ENCODE data around the gene ZNF385B.

DNA sequence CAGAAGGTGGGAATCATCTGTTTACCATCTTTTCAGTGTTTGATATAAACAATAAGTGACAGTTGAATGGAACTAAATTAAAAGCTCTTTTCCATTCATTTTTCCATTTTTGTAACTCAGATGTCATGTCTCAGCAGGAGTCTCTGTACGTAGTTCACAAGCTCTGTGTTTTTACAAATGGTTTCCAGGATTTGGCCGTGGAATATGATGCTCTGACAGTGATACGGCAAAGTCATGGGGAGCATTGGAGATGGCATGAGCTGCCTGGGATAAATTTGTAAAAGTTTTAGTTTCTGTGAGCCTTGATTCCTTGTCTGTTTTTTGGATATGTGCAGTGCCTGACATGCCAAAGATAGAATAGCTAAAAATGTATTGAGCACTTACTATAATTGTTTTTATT is 428.7 kb downstream of the ZNF385B start:
- TF ChIP-seq, protein P1, sequence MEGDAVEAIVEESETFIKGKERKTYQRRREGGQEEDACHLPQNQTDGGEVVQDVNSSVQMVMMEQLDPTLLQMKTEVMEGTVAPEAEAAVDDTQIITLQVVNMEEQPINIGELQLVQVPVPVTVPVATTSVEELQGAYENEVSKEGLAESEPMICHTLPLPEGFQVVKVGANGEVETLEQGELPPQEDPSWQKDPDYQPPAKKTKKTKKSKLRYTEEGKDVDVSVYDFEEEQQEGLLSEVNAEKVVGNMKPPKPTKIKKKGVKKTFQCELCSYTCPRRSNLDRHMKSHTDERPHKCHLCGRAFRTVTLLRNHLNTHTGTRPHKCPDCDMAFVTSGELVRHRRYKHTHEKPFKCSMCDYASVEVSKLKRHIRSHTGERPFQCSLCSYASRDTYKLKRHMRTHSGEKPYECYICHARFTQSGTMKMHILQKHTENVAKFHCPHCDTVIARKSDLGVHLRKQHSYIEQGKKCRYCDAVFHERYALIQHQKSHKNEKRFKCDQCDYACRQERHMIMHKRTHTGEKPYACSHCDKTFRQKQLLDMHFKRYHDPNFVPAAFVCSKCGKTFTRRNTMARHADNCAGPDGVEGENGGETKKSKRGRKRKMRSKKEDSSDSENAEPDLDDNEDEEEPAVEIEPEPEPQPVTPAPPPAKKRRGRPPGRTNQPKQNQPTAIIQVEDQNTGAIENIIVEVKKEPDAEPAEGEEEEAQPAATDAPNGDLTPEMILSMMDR (IDR thresholded peaks at IDR 0.05): no peak
- TF ChIP-seq POLR2A (IDR thresholded peaks at IDR 0.05): no peak

Data from Peyer's patch (tissue), 4 donors.